Lower leg skin (tissue), 4 donors: ENCODE measurements around the gene DNAH6. TPM values are rescaled to one million over a fixed set of nuclear protein-coding genes. Genes with fewer than 3 reads are reported as not detected.
A peak's percentile ranks its signal among the peaks of the same experiment; 100 is the strongest.

ENCODE experiments used
- DNase-seq, 2 donors: peaks; one replicate each; pipeline ENCODE4 v3.0.0-alpha.2; 2019; ENCODE audit warnings: low spot score in 2 of 2
- H3K4me3 ChIP-seq: fragments of 200-600 bp; sonication (generic); 2 replicates; pipeline ENCODE4 v1.5.1; 2017; ENCODE audit warnings: mild to moderate bottlenecking, low read depth; ENCODE audit not compliant: poor library complexity, severe bottlenecking
- POLR2A ChIP-seq, 2 donors: fragments of 450-650 bp; IDR thresholded peaks; one replicate each; pipeline ENCODE4 v1.6.1; 2016 to 2017; ENCODE audit warnings: antibody characterized with exemption in 2 of 2, mild to moderate bottlenecking in 1 of 2, moderate library complexity in 1 of 2
- WGBS, 2 donors: methylation state at CpG; one replicate each; pipeline ENCODE4 v1.1.5; 2018; 5-methylcytosine and 5-hydroxymethylcytosine counted together
- intact Hi-C: fragments of 100-400 bp; cut with DNase I; formaldehyde crosslinking; loops from one replicate; pipeline ENCODE4 v1.15.0; 2023; ENCODE audit warnings: low total_unique reads
- total RNA-seq, 4 donors: library from RNA; depleted of rRNA; stranded (reverse); fragments of >200 nt; gene quantifications; one replicate each; pipeline ENCODE4 v1.1.0, GENCODE V29; 2016
- TF ChIP-seq, protein P1 (sequence below), 3 donors: fragments of 450-650 bp; IDR thresholded peaks; one replicate each; pipeline ENCODE4 v1.5.1; 2016; ENCODE audit warnings: antibody characterized with exemption in 3 of 3, mild to moderate bottlenecking in 3 of 3, moderate library complexity in 2 of 3

DNAH6 gene
- total RNA-seq, 4 donors from 2014 or later = 0.02 to 0.72 (median 0.25) TPM

DNA sequence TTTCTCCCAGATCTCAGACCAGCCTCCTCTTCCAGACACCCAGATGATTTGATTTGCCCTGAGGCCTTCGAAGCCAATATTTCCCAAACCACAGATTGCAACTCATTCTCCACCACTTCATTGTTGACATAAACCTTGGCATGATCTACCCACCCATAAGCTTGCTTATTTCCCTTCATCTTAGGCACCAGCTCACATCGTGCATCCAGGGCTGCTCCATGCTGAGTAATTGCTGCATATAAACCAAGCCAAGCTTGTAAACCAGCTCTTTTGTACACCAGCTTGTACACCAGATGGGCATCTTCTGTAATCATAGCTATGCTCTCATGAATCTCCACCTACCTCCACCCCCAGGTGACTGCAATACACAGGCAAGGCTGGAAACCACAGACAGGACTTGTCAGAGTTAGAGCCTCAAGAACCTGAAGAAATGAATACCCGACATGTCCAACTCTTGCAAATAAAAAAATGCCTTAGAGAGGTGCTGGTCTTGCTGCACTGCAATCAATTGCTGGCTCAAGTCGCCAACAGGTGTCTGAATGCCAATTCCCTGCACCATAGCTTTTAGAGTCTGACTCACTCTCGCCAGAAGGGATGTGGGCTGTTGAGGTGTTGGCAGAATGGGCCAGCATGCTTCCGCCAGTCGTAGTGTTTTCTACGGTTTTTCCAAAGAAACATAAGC, 333.1 kb downstream of the DNAH6 start:
- intact Hi-C loops = no loop called here
- 61 to 73% methylated on average over 8 of the region's 8 CpGs for WGBS, 2 donors
- H3K4me3 ChIP-seq = no peak overlapping the region
- TF ChIP-seq, protein P1, sequence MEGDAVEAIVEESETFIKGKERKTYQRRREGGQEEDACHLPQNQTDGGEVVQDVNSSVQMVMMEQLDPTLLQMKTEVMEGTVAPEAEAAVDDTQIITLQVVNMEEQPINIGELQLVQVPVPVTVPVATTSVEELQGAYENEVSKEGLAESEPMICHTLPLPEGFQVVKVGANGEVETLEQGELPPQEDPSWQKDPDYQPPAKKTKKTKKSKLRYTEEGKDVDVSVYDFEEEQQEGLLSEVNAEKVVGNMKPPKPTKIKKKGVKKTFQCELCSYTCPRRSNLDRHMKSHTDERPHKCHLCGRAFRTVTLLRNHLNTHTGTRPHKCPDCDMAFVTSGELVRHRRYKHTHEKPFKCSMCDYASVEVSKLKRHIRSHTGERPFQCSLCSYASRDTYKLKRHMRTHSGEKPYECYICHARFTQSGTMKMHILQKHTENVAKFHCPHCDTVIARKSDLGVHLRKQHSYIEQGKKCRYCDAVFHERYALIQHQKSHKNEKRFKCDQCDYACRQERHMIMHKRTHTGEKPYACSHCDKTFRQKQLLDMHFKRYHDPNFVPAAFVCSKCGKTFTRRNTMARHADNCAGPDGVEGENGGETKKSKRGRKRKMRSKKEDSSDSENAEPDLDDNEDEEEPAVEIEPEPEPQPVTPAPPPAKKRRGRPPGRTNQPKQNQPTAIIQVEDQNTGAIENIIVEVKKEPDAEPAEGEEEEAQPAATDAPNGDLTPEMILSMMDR (IDR thresholded peaks at IDR 0.05) = no peak
- TF ChIP-seq POLR2A (IDR thresholded peaks at IDR 0.05) = no peak
- DNase-seq = no peak

DNA sequence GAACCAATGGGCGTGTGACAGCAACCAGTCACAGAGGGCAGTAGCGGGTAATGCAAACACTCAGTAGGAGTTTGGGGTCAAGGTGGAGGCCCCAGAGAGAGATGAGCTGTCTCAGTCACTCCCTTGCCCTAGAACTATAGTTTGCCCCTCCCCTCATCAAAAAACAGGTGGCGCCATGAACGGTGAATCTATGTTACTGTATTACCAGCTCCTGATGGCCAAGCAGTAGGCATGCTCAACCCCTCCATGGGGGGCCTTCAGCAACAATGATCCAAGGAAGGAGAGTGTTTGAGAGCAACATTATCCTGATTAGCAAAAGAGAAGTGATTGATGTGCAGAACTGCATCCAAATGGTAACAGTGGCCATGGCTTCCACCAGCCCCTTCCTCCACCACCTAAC, 334.2 kb downstream of the DNAH6 start:
- intact Hi-C loops = no loop called here
- H3K4me3 ChIP-seq = no peak overlapping the region
- TF ChIP-seq, protein P1 (IDR thresholded peaks at IDR 0.05) = no peak
- TF ChIP-seq POLR2A (IDR thresholded peaks at IDR 0.05) = no peak
- peak in 1 of 2 donors; percentile 68 for DNase-seq
- 92 to 97% methylated on average over 4 of the region's 4 CpGs for WGBS, 2 donors

DNA sequence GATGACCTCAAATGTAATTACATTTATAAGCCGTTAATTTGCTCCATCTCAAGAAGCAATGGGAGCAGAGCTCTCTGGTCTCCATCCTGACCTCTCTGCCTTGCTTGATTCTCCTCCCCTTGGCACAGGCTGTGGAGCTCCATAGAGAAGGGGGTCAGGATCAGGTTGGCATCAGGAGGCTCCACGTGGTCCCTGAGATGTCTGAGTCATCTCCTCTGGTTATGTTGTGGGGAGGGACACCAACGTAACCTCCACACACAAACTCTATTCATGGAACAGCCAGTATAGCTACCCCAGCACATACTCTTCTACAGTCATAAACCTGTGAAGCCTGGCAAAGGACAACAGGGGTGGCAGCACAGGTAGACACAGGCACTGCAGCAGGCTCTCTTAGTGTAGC, 335.6 kb downstream of the DNAH6 start:
- TF ChIP-seq POLR2A (IDR thresholded peaks at IDR 0.05) = no peak
- TF ChIP-seq, protein P1 (IDR thresholded peaks at IDR 0.05) = no peak
- intact Hi-C loops = no loop called here
- WGBS, 2 donors = 60 to 76% methylated on average over 3 of the region's 3 CpGs

DNA sequence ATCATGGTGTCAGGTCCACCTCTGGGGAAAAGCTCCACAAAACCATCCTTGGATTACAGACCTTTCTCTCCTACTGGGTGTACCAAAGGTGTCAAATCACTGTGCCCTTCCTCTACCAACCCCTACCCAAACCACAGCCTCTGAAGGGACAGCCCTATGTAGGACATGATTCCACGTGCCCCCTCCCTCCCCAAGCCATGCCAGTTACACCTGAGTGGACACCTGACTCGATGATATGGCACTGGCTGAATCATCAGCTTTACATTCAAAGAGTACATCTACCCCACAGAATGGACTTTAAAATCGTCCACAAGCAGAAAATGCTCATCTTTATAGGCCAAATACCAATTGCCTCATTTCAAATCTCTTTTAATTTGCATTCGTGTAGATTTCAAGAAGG, 338.6 kb downstream of the DNAH6 start:
- no peak overlapping the region for H3K4me3 ChIP-seq
- no peak for DNase-seq
- WGBS, 2 donors = 65 to 66% methylated on average over 4 of the region's 4 CpGs
- no peak for TF ChIP-seq POLR2A (IDR thresholded peaks at IDR 0.05)
- TF ChIP-seq, protein P1 (IDR thresholded peaks at IDR 0.05) = no peak
- intact Hi-C loops = no loop called here

More for the DNA sequence above, 335.6 kb downstream of the DNAH6 start:
- DNase-seq = no peak
- H3K4me3 ChIP-seq = no peak overlapping the region

DNA sequence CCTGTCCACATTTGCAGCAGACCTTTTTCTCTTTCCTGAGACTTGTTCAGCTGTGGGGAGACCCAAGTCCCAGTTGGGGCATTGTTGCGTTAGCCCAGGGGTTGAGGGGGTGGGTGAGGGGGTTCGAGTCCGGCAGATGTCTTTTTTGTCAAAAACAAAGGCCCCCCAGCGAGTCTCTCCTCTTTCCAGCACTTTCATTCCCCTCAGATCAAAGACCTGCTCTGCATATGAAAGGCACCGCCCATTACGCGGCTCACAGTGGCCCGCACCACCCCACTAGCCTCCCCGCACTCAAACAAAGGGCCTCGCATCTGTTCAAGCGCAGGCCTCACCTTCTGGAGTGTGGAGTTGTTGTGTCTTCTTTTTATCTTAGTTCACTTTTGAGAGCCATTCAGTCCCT, 339.4 kb downstream of the DNAH6 start:
- DNase-seq = peak in 1 of 2 donors; percentile 69
- TF ChIP-seq, protein P1 (IDR thresholded peaks at IDR 0.05) = no peak
- no peak for TF ChIP-seq POLR2A (IDR thresholded peaks at IDR 0.05)
- WGBS, 2 donors = 35 to 40% methylated on average over 11 of the region's 11 CpGs
- intact Hi-C loops = no loop called here
- H3K4me3 ChIP-seq = no peak overlapping the region

DNA sequence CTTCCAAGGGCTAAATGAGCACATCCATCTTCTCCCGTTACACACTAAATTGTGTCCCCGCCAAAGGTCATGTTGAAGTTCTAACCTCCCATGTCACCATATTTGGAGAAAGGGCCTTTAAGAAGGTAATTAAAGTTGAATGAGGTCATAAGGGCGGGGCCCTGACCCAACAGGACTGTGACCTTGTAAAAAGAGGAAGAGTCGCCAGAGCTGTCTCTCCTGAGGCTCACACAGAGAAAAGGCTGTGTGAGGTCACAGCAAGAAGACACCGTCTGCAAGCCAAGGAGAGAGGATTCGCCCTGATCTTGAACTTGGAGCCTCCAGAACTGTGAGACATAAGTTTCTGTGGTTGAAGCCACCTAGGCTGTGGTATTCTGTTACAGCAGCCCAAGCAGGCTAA, 340.5 kb downstream of the DNAH6 start:
- intact Hi-C loops = no loop called here
- no peak overlapping the region for H3K4me3 ChIP-seq
- peak in 1 of 2 donors; percentile 37 for DNase-seq
- 68 to 76% methylated on average over 6 of the region's 6 CpGs for WGBS, 2 donors
- TF ChIP-seq, protein P1 (IDR thresholded peaks at IDR 0.05) = no peak
- TF ChIP-seq POLR2A (IDR thresholded peaks at IDR 0.05) = no peak
